K562 (cell line): ENCODE data around the gene TNIK. TPM values are rescaled to one million over a fixed set of nuclear protein-coding genes. Genes with fewer than 3 reads are reported as not detected.

Experiments used
- ATAC-seq: fragments of 200-7000 bp; cut with Tn5 transposase; 3 replicates; pipeline ENCODE4 v1.9.1; 2020; ENCODE audit warnings: moderate library complexity
- BruUV-seq: library from RNA; stranded (reverse); fragments of 400-500 nt; replicated peaks from 2 replicates; lab custom pipeline; 2021; lab: Mats Ljungman, UMichigan
- CTCF ChIA-PET: fragments of 300-600 bp; formaldehyde crosslinking; extraction: SDS; loops from one replicate; lab custom pipeline; 2021; ENCODE audit warnings: low intra/inter-chr PET ratio; lab: Yijun Ruan, JAX
- POLR2A ChIA-PET: fragments of 300-600, 350-650 bp; sonication (Branson Sonifier 250); formaldehyde crosslinking; extraction: SDS; loops from one replicate; lab custom pipeline; 2021; ENCODE audit warnings: antibody characterized with exemption, inconsistent platforms; lab: Yijun Ruan, JAX
- DNase-seq, 4 experiments: peaks; one replicate each; pipeline versions ENCODE4 v3.0.0 to v3.0.0-alpha.2; 2011 to 2018; ENCODE audit warnings: low spot score in 3 of 4, mixed read lengths in 3 of 4; ENCODE audit errors: extremely low read depth in 1 of 4
- FAIRE-seq: peaks from 2 replicates; lab custom pipeline; 2011; peaks lifted over from hg19 to GRCh38; lab: Jason Lieb, UNC
- H2AFZ ChIP-seq: 2 replicates; pipeline ENCODE4 v1.6.0; 2011; ENCODE audit warnings: low read depth, low read length, control low read depth, inconsistent platforms
- H3K27ac ChIP-seq: fragments of 200-600 bp; 3 replicates; pipeline ENCODE4 v1.8.0; 2011; ENCODE audit warnings: low read depth, mild to moderate bottlenecking, control low read depth, inconsistent platforms, low read length, moderate library complexity, mixed read lengths; ENCODE audit errors: extremely low read depth
- H3K27me3 ChIP-seq, 2 experiments: fragments of 300-600 bp in 1 of 2; 2 replicates in 1 of 2; 3 replicates in 1 of 2; pipeline versions ENCODE4 v1.6.0 to v1.8.0; 2011; ENCODE audit warnings: inconsistent platforms in 2 of 2, low read length in 2 of 2, mild to moderate bottlenecking in 1 of 2, mixed read lengths in 1 of 2, moderate library complexity in 1 of 2; ENCODE audit not compliant: control insufficient read depth in 2 of 2, insufficient read depth in 2 of 2
- H3K36me3 ChIP-seq: fragments of 300-600 bp; 3 replicates; pipeline ENCODE4 v1.8.0; 2011; ENCODE audit warnings: mild to moderate bottlenecking, low read length, inconsistent platforms; ENCODE audit not compliant: control insufficient read depth, insufficient read depth
- H3K4me1 ChIP-seq, 2 experiments: fragments of 200-600 bp in 1 of 2; replicated peaks in 1 of 2; 2 replicates in 1 of 2; 3 replicates in 1 of 2; pipeline versions ENCODE4 v1.5.1 to v1.8.0; 2011; ENCODE audit warnings: inconsistent platforms in 2 of 2, low read length in 2 of 2, mild to moderate bottlenecking in 1 of 2, mixed read lengths in 1 of 2, moderate library complexity in 1 of 2; ENCODE audit not compliant: control insufficient read depth in 2 of 2, insufficient read depth in 2 of 2
- H3K4me2 ChIP-seq: 2 replicates; pipeline ENCODE4 v1.6.1; 2011; ENCODE audit warnings: low read length, control low read depth, inconsistent platforms, mixed read lengths; ENCODE audit not compliant: insufficient read depth
- H3K4me3 ChIP-seq: fragments of 200-600 bp; sonication (generic), shearing (Covaris generic); 2 replicates; pipeline ENCODE4 v1.5.1; 2016; ENCODE audit warnings: control low read depth, inconsistent platforms
- H3K79me2 ChIP-seq: fragments of 200-600 bp; 3 replicates; pipeline ENCODE4 v1.8.0; 2011; ENCODE audit warnings: low read length, inconsistent platforms; ENCODE audit not compliant: control insufficient read depth, insufficient read depth
- H3K9ac ChIP-seq, 2 experiments: 2 replicates each; pipeline versions ENCODE4 v1.6.0 to v1.6.1; 2011; ENCODE audit warnings: low read depth in 2 of 2, low read length in 2 of 2, control low read depth in 1 of 2, inconsistent platforms in 1 of 2, mild to moderate bottlenecking in 1 of 2, mixed read lengths in 1 of 2; ENCODE audit not compliant: insufficient read depth in 1 of 2
- H3K9me1 ChIP-seq: one replicate; pipeline ENCODE4 v1.6.0; 2011; ENCODE audit warnings: inconsistent platforms, mild to moderate bottlenecking, low read length, moderate library complexity; ENCODE audit not compliant: control insufficient read depth, insufficient read depth
- H3K9me3 ChIP-seq: replicated peaks from 2 replicates; pipeline ENCODE4 v1.5.1; 2011; ENCODE audit warnings: low read depth, low read length, inconsistent platforms; ENCODE audit not compliant: control insufficient read depth, insufficient read depth
- H4K20me1 ChIP-seq: replicated peaks from 2 replicates; pipeline ENCODE4 v1.6.1; 2011; ENCODE audit warnings: low read length, inconsistent platforms, mixed read lengths; ENCODE audit not compliant: control insufficient read depth, insufficient read depth
- CEBPB ChIP-seq: fragments of 450-650 bp; IDR thresholded peaks from 2 replicates; pipeline ENCODE4 v1.6.1; 2016; ENCODE audit warnings: missing genetic modification characterization, missing compliant biosample characterization
- CREB5 ChIP-seq: fragments of 250-450 bp; sonication (Bioruptor Pico); IDR thresholded peaks from 2 replicates; pipeline ENCODE4 v1.5.0; 2020; ENCODE audit warnings: mild to moderate bottlenecking
- DPF2 ChIP-seq: fragments of 450-650 bp; IDR thresholded peaks from 2 replicates; pipeline ENCODE4 v1.6.1; 2016
- FOXJ3 ChIP-seq: sonication (generic); formaldehyde crosslinking; IDR thresholded peaks from 2 replicates; pipeline ENCODE4 v1.4.0; 2020; ENCODE audit warnings: mild to moderate bottlenecking, missing genetic modification reagents
- HMBOX1 ChIP-seq: sonication (generic); IDR thresholded peaks from 2 replicates; pipeline ENCODE4 v1.6.1; 2016
- MEIS2 ChIP-seq: fragments of 450-650 bp; IDR thresholded peaks from 2 replicates; pipeline ENCODE4 v1.6.1; 2014; ENCODE audit warnings: mild to moderate bottlenecking; ENCODE audit not compliant: partially characterized antibody
- THAP7 ChIP-seq: fragments of 250-450 bp; sonication (Bioruptor Pico); IDR thresholded peaks from 2 replicates; pipeline ENCODE4 v1.5.0; 2021
- ZZZ3 ChIP-seq: fragments of 450-650 bp; IDR thresholded peaks from 2 replicates; pipeline ENCODE4 v1.6.1; 2016; ENCODE audit warnings: antibody characterized with exemption, mild to moderate bottlenecking, moderate library complexity
- WGBS: fragments of 100-300 bp; shearing (Covaris generic); methylation state at CpG from one replicate; pipeline ENCODE4 v1.1.6; 2016; ENCODE audit warnings: low coverage, mixed read lengths; ENCODE audit not compliant: insufficient coverage; ENCODE audit errors: missing lambda C conversion rate; 5-methylcytosine and 5-hydroxymethylcytosine counted together
- in situ Hi-C: fragments of 300-500 bp; cut with MboI; formaldehyde crosslinking; loops from 4 replicates; pipeline ENCODE4 v1.15.0; 2018; ENCODE audit warnings: inconsistent platforms, mixed read lengths
- intact Hi-C: fragments of 100-400 bp; cut with micrococcal nuclease; formaldehyde crosslinking; loops from 2 replicates; pipeline ENCODE4 v1.14.2; 2022
- polyA plus RNA-seq, 8 experiments: library from polyadenylated mRNA; depleted of rRNA in 4 of 8; stranded (reverse) in 5 of 8; unstranded in 3 of 8; fragments of >200 nt; fragmentation: Nextera tagmentation in 2 of 8; fragmentation: Illumina TruSeq in 1 of 8; extraction: Ambion mirVana in 2 of 8; extraction: Trizol in 1 of 8; gene quantifications; 2 replicates each; pipeline versions ENCODE4 v1.2.1 to v1.2.3, GENCODE V29; 2011 to 2014; ENCODE audit warnings: inconsistent platforms in 1 of 8, missing spikeins in 1 of 8
- total RNA-seq, 7 experiments: library from RNA; depleted of rRNA in 6 of 7; stranded (reverse); fragments of >200 nt in 6 of 7; fragmentation: Illumina TruSeq in 2 of 7; extraction: Trizol in 2 of 7; gene quantifications; 2 replicates each; pipeline versions ENCODE4 v1.2.1 to v1.2.3, GENCODE V29; 2011 to 2021; ENCODE audit warnings: low replicate concordance in 1 of 7

The TNIK gene
- total and polyA plus RNA-seq, 9 of the 15 experiments (the other 6 are each of a cell fraction or from before 2014, with no cell fraction given): 6.6 to 39.0 (median 24.7) TPM

GRCh38 chr3:171200750-171201088 is 259.5 kb downstream of the TNIK start:
- Histone ChIP-seq H3K9me3 (no peaks in the 10 kb centered on the region; the same call in 1 of the 2 replicates), H3K4me1 (peaks cover 0 to 29% of the 10 kb centered on the region in 2 experiments; a peak in 2 of 5 replicates), H3K4me2 (no peak overlapping the region), H3K27ac (0 out of 3 replicates have a peak overlapping the region, but pooled peaks have one; percentile 1), H4K20me1 (no peaks in the 10 kb centered on the region), H3K79me2 (no peaks in the 10 kb centered on the region; the same call in 2 of the 3 replicates), H3K36me3 (no peaks in the 10 kb centered on the region), H3K9me1 (no peaks in the 10 kb centered on the region), H2AFZ (no peak overlapping the region), H3K4me3 (no peak overlapping the region), H3K27me3 (no peaks in the 10 kb centered on the region), H3K9ac (no peak overlapping the region)
- intact Hi-C loops: no loop called here
- no TSS peak for BruUV-seq
- WGBS: 59% methylated on average over 2 of the region's 2 CpGs
- TF ChIP-seq HMBOX1: peak; percentile 75
- no peak for TF ChIP-seq CREB5 (CRISPR knock-in tag)
- TF ChIP-seq DPF2: 0 out of 2 replicates have a peak, but pooled peaks have one; percentile 11
- TF ChIP-seq MEIS2: peak; percentile 34
- no peak for TF ChIP-seq ZZZ3
- TF ChIP-seq FOXJ3: no peak
- peak; percentile 69 for TF ChIP-seq CEBPB (tag)
- no peak for TF ChIP-seq THAP7 (CRISPR knock-in tag)
- peak; percentile 13; the same call in 1 of the 3 replicates for ATAC-seq
- in situ Hi-C loops: no loop called here
- no peak for DNase-seq
- ChIA-PET POLR2A (no interaction called here), CTCF (no interaction called here)
- FAIRE-seq: no peak
